ENCODE data around the gene MAT1A. TPM values are rescaled to one million over a fixed set of nuclear protein-coding genes. Genes with fewer than 3 reads are reported as not detected.

The MAT1A gene
- total RNA-seq, 1 experiment from 2014 or later: 2.1 TPM

DNA sequence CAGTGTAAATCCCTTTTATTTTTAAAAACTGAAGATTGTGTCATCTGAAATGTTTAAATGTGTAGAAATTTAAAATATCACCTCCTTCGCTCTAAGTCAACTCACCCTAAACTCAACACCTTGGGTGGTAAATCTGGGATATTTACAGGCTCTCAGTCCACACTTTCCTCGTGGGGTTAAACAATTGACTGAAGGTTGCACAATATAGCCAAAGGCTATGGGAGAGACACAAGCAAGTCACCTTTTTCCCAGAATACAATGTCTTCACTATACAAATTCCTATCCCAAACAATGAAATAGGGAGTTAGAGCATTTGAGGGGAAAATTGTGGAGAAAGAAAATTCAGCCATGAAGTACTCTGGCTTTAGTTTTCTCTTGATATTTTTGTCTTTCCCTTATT, 32.7 kb upstream of the MAT1A start:
- H2BK120ac ChIP-seq (ENCODE audit: low read depth, low read length, poor library complexity, severe bottlenecking): no peak overlapping the region
- Mint-ChIP-seq H3K27ac (no peak overlapping the region), H3K9me3 (no peaks in the 10 kb centered on the region), H3K4me1 (peaks cover 6 to 12% of the 10 kb centered on the region in 2 experiments), H3K36me3 (ENCODE audit: insufficient read depth in 1 of 3, low read depth in 3 of 3) (no peaks in the 10 kb centered on the region; a peak in 1 of 7 replicates), H3K27me3 (ENCODE audit: low read depth) (0 out of 2 replicates have a peak, but pooled peaks cover 2% of the 10 kb centered on the region), H3K4me3 (no peak overlapping the region)
- H3K27me3 ChIP-seq (ENCODE audit: insufficient read depth, low read length): no peaks in the 10 kb centered on the region
- no peak overlapping the region for H3K23ac ChIP-seq (ENCODE audit: insufficient read length, low read depth, low read length)
- no peak for DNase-seq
- no peak overlapping the region for H4K91ac ChIP-seq (ENCODE audit: insufficient read length, low read depth, low read length)
- H3K18ac ChIP-seq (ENCODE audit: insufficient read length, low read depth, low read length): no peak overlapping the region
- no peak overlapping the region for H3K4ac ChIP-seq (ENCODE audit: low read depth, low read length)
- WGBS (ENCODE audit: extremely low coverage, insufficient read length, low lambda C conversion rate): no CpG with 5 or more reads among the region's 2 CpGs
- H3K14ac ChIP-seq (ENCODE audit: insufficient read depth, low read length): no peak overlapping the region
- no peak overlapping the region for H2AK5ac ChIP-seq (ENCODE audit: insufficient read length, low read length)
- no peak overlapping the region for H2BK20ac ChIP-seq (ENCODE audit: low read depth, low read length, poor library complexity, severe bottlenecking)
- no peak overlapping the region for H2BK5ac ChIP-seq (ENCODE audit: insufficient read length, low read length)
- no peak overlapping the region for H2BK15ac ChIP-seq (ENCODE audit: low read depth, low read length)
- H3K4me1 ChIP-seq (ENCODE audit: insufficient read depth, low read length): no peaks in the 10 kb centered on the region; the same call in 1 of the 2 replicates
- H3K79me1 ChIP-seq (ENCODE audit: insufficient read depth, low read depth, low read length, poor library complexity, severe bottlenecking): no peaks in the 10 kb centered on the region
- no peak overlapping the region for H3T11ph ChIP-seq (ENCODE audit: low read length)
- no peak overlapping the region for H3K4me2 ChIP-seq (ENCODE audit: insufficient read depth, insufficient read length, low read length)
- no peak overlapping the region for H3K56ac ChIP-seq (ENCODE audit: insufficient read length, low read depth, low read length)
- H4K8ac ChIP-seq (replicated peaks; ENCODE audit: insufficient read length, low read depth, low read length): no peak overlapping the region
- no peak overlapping the region for H4K5ac ChIP-seq (ENCODE audit: insufficient read length, low read depth, low read length)
- no peak overlapping the region for H3K9ac ChIP-seq (ENCODE audit: extremely low read depth, insufficient read length, low read length)
- no peaks in the 10 kb centered on the region for H3K79me2 ChIP-seq (ENCODE audit: insufficient read depth, low read length)
- no peaks in the 10 kb centered on the region for H4K20me1 ChIP-seq (ENCODE audit: control insufficient read depth, insufficient read depth, insufficient read length)
- no peaks in the 10 kb centered on the region for H3K23me2 ChIP-seq (ENCODE audit: insufficient read length, low read depth, low read length, poor library complexity, severe bottlenecking)
- H3K27ac ChIP-seq (ENCODE audit: insufficient read length, low read depth, low read length): no peak overlapping the region
- no peaks in the 10 kb centered on the region for H3K9me3 ChIP-seq (ENCODE audit: control insufficient read depth, low read depth, low read length)
- no peak overlapping the region for H2BK12ac ChIP-seq (ENCODE audit: insufficient read length, low read depth, low read length)
- TF ChIP-seq, protein P1, sequence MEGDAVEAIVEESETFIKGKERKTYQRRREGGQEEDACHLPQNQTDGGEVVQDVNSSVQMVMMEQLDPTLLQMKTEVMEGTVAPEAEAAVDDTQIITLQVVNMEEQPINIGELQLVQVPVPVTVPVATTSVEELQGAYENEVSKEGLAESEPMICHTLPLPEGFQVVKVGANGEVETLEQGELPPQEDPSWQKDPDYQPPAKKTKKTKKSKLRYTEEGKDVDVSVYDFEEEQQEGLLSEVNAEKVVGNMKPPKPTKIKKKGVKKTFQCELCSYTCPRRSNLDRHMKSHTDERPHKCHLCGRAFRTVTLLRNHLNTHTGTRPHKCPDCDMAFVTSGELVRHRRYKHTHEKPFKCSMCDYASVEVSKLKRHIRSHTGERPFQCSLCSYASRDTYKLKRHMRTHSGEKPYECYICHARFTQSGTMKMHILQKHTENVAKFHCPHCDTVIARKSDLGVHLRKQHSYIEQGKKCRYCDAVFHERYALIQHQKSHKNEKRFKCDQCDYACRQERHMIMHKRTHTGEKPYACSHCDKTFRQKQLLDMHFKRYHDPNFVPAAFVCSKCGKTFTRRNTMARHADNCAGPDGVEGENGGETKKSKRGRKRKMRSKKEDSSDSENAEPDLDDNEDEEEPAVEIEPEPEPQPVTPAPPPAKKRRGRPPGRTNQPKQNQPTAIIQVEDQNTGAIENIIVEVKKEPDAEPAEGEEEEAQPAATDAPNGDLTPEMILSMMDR (conservative IDR thresholded peaks at IDR 0.05): no peak
- H2AFZ ChIP-seq (ENCODE audit: low read length): no peak overlapping the region

All from H9 (cell line).